Ascending aorta (tissue), 2 donors: ENCODE measurements around the gene ICE2. TPM values are rescaled to one million over a fixed set of nuclear protein-coding genes. Genes with fewer than 3 reads are reported as not detected.

Experiments used
- DNase-seq, 2 donors: peaks; one replicate each; pipeline ENCODE4 v3.0.0-alpha.2; 2019; ENCODE audit warnings: low spot score in 2 of 2
- H3K27ac ChIP-seq, 2 donors: fragments of 200-600 bp; sonication (generic); one replicate each; pipeline ENCODE4 v1.5.1; 2016 to 2017; ENCODE audit warnings: mild to moderate bottlenecking in 1 of 2
- H3K27me3 ChIP-seq: fragments of 200-600 bp; sonication (generic); one replicate; pipeline ENCODE4 v1.5.1; 2017
- H3K36me3 ChIP-seq, 2 donors: fragments of 200-600 bp; sonication (generic); one replicate each; pipeline ENCODE4 v1.5.1; 2016
- H3K4me1 ChIP-seq, 2 donors: fragments of 200-600 bp; sonication (generic); one replicate each; pipeline ENCODE4 v1.5.1; 2016 to 2017; ENCODE audit warnings: mild to moderate bottlenecking in 1 of 2
- H3K4me3 ChIP-seq, 2 donors: fragments of 200-600 bp; sonication (generic); one replicate each; pipeline ENCODE4 v1.5.1; 2016 to 2017; ENCODE audit warnings: mild to moderate bottlenecking in 1 of 2
- H3K9me3 ChIP-seq, 2 donors: fragments of 200-600 bp; sonication (generic); one replicate each; pipeline ENCODE4 v1.5.1; 2016
- intact Hi-C: fragments of 100-400 bp; cut with DNase I; formaldehyde crosslinking; loops from one replicate; pipeline ENCODE4 v1.15.1; 2023
- total RNA-seq: library from RNA; depleted of rRNA; stranded (reverse); fragments of >200 nt; gene quantifications from one replicate; pipeline ENCODE4 v1.1.0, GENCODE V29; 2016
- TF ChIP-seq, protein P1 (sequence below), 3 experiments: fragments of 200-600 bp in 2 of 3; fragments of 450-650 bp in 1 of 3; sonication (generic) in 2 of 3; IDR thresholded peaks; one replicate each; pipeline ENCODE4 v1.5.1; 2016 to 2019; ENCODE audit warnings: antibody characterized with exemption in 3 of 3, mild to moderate bottlenecking in 1 of 3, moderate library complexity in 1 of 3

Gene ICE2
- total RNA-seq, 1 donor from 2014 or later, result 45.1 TPM

GRCh38 chr15:60374209-60374608, 104.7 kb downstream of the ICE2 start:
- H3K27me3 ChIP-seq, result no peaks in the 10 kb centered on the region
- TF ChIP-seq, protein P1, sequence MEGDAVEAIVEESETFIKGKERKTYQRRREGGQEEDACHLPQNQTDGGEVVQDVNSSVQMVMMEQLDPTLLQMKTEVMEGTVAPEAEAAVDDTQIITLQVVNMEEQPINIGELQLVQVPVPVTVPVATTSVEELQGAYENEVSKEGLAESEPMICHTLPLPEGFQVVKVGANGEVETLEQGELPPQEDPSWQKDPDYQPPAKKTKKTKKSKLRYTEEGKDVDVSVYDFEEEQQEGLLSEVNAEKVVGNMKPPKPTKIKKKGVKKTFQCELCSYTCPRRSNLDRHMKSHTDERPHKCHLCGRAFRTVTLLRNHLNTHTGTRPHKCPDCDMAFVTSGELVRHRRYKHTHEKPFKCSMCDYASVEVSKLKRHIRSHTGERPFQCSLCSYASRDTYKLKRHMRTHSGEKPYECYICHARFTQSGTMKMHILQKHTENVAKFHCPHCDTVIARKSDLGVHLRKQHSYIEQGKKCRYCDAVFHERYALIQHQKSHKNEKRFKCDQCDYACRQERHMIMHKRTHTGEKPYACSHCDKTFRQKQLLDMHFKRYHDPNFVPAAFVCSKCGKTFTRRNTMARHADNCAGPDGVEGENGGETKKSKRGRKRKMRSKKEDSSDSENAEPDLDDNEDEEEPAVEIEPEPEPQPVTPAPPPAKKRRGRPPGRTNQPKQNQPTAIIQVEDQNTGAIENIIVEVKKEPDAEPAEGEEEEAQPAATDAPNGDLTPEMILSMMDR (IDR thresholded peaks at IDR 0.05), result no peak
- no peak overlapping the region for H3K4me3 ChIP-seq
- H3K36me3 ChIP-seq, result peaks cover 24 to 38% of the 10 kb centered on the region in 2 donors
- no peaks in the 10 kb centered on the region for H3K9me3 ChIP-seq
- H3K4me1 ChIP-seq, result peaks cover 49 to 86% of the 10 kb centered on the region in 2 donors
- intact Hi-C loops, result loop anchor here (1.0 to 2.0 kb wide), 2 partner anchors 13 to 23 kb away; partner anchors contain the start of gene ANXA2
- peak overlapping the region; percentile 90 to 96 for H3K27ac ChIP-seq
- no peak for DNase-seq

GRCh38 chr15:60373745-60374144, 105.2 kb downstream of the ICE2 start:
- H3K4me3 ChIP-seq, result no peak overlapping the region
- intact Hi-C loops, result loop anchor here (1.0 to 2.0 kb wide), 2 partner anchors 13 to 24 kb away; partner anchors contain the start of gene ANXA2
- peak overlapping the region; percentile 90 to 96 for H3K27ac ChIP-seq
- DNase-seq, result no peak
- peaks cover 53 to 87% of the 10 kb centered on the region in 2 donors for H3K4me1 ChIP-seq
- TF ChIP-seq, protein P1 (IDR thresholded peaks at IDR 0.05), result no peak
- peaks cover 20 to 35% of the 10 kb centered on the region in 2 donors for H3K36me3 ChIP-seq
- H3K9me3 ChIP-seq, result no peaks in the 10 kb centered on the region
- H3K27me3 ChIP-seq, result no peaks in the 10 kb centered on the region

DNA sequence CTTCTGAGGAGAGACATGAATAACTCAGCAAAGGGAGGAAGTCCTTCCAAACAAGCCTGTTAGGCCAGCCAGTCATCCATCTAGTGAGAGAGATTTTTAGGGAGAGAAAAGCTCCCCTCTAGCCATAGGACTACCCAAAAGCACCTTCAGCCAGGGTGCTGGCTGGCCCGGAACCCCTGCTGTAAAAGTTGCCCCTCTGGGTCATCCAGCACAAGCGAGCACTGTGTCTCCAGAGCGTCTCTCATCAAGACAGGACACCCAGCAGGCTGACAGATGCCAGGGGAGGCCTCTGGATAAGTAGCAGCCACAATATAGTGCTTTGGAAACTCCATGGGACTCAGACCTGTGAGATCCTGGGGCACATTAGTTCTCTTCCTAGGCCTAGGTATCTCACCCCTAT, 105.6 kb downstream of the ICE2 start:
- no peaks in the 10 kb centered on the region for H3K9me3 ChIP-seq
- no peaks in the 10 kb centered on the region for H3K27me3 ChIP-seq
- peaks cover 17 to 33% of the 10 kb centered on the region in 2 donors for H3K36me3 ChIP-seq
- peaks cover 53 to 86% of the 10 kb centered on the region in 2 donors for H3K4me1 ChIP-seq
- intact Hi-C loops, result no loop called here
- no peak overlapping the region for H3K4me3 ChIP-seq
- peak overlapping the region; percentile 90 to 96 for H3K27ac ChIP-seq
- TF ChIP-seq, protein P1 (IDR thresholded peaks at IDR 0.05), result no peak
- DNase-seq, result no peak

GRCh38 chr15:60372756-60373155, 106.2 kb downstream of the ICE2 start:
- Histone ChIP-seq H3K27ac (peak overlapping the region; percentile 90 to 96), H3K4me1 (peaks cover 53 to 84% of the 10 kb centered on the region in 2 donors), H3K4me3 (no peak overlapping the region), H3K9me3 (no peaks in the 10 kb centered on the region), H3K36me3 (peaks cover 14 to 33% of the 10 kb centered on the region in 2 donors), H3K27me3 (no peaks in the 10 kb centered on the region)
- no peak for DNase-seq
- intact Hi-C loops, result no loop called here
- TF ChIP-seq, protein P1 (IDR thresholded peaks at IDR 0.05), result no peak

DNA sequence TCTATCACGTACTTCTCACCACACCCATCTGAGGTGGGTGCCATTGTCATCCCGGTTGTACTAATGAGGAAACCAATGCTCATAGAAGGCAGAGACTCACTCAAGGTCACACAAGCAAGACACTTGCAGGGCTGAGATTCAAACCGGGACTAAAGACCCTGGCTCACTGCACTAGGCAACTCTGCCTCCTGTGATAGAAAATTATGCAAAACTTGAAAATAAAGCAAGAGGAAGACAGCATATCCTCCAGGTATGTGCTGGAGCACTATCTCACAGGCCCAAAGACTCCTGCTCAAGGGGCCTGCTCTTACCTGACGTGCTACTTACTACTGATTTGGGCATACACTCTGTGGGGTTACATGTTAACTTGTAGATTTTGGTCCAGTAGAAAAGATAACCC, 106.7 kb downstream of the ICE2 start:
- Histone ChIP-seq H3K4me1 (peaks cover 53 to 79% of the 10 kb centered on the region in 2 donors), H3K27me3 (no peaks in the 10 kb centered on the region), H3K27ac (peak overlapping the region; percentile 90 to 96), H3K9me3 (no peaks in the 10 kb centered on the region), H3K36me3 (peaks cover 11 to 31% of the 10 kb centered on the region in 2 donors), H3K4me3 (peak overlapping the region in 1 of 2 donors; percentile 10)
- no peak for DNase-seq
- TF ChIP-seq, protein P1 (IDR thresholded peaks at IDR 0.05), result no peak
- intact Hi-C loops, result no loop called here
